GM12864 (cell line): Measurements from ENCODE around the gene RAB24.

Source experiments
- DNase-seq: peaks from one replicate; pipeline ENCODE4 v3.0.0-alpha.2; 2011; ENCODE audit warnings: low read depth
- H3K4me3 ChIP-seq: 2 replicates; pipeline ENCODE4 v1.5.1; 2011; ENCODE audit warnings: mild to moderate bottlenecking, low read depth, low read length, control low read depth
- CTCF ChIP-seq: IDR thresholded peaks from 2 replicates; pipeline ENCODE4 v1.5.1; 2011; ENCODE audit warnings: low read depth, mild to moderate bottlenecking, moderate library complexity, low read length, control low read depth, inconsistent platforms; ENCODE audit errors: missing control alignments

RAB24 gene

DNA sequence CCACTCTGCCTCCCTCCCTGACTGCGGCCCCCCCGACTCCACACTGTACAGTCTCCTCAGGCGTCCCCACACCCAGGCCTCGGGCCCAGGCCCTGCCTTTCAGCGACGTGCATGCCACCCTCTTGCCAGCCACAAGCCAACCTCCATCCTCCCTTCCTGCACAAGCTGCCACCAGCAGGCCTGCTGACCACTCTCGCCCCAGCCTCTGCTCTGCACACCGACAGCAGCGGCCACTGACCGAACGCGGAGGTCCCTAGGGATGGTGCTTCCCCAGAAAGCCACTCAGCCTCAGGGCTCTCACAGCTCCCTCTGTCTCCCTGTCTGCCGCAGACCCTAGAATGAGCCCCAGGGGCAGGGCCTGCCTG is 29.4 kb upstream of the RAB24 start:
- DNase-seq, result no peak
- TF ChIP-seq CTCF, result no peak
- no peak overlapping the region for H3K4me3 ChIP-seq

- DNase-seq, result no peak
Measured at GRCh38 chr5:177332031-177332895, 28.7 kb upstream of the RAB24 start.

GRCh38 chr5:177330991-177331842 is 27.7 kb upstream of the RAB24 start:
- no peak for TF ChIP-seq CTCF
- DNase-seq, result no peak
- no peak overlapping the region for H3K4me3 ChIP-seq

More at GRCh38 chr5:177332031-177332895, 28.7 kb upstream of the RAB24 start:
- no peak for TF ChIP-seq CTCF
- no peak overlapping the region for H3K4me3 ChIP-seq

DNA sequence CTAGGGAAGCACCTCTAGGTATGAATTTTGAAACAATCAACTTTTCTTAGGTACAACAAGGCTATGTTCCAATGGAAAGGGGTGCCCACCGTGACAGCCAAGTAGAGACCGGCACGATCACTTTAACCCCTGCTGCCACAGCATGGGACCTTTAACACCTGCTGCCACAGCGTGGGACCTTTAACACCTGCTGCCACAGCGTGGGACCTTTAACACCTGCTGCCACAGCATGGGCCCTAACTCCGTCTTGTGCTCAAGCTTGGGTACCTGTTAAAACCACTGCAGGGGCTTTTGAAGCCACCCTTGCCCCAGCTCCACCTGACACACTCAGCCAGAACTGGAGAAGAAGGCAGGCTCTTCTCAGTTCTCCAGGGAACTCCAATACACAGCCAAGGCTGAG is 26.4 kb upstream of the RAB24 start:
- no peak overlapping the region for H3K4me3 ChIP-seq
- DNase-seq, result no peak
- no peak for TF ChIP-seq CTCF

DNA sequence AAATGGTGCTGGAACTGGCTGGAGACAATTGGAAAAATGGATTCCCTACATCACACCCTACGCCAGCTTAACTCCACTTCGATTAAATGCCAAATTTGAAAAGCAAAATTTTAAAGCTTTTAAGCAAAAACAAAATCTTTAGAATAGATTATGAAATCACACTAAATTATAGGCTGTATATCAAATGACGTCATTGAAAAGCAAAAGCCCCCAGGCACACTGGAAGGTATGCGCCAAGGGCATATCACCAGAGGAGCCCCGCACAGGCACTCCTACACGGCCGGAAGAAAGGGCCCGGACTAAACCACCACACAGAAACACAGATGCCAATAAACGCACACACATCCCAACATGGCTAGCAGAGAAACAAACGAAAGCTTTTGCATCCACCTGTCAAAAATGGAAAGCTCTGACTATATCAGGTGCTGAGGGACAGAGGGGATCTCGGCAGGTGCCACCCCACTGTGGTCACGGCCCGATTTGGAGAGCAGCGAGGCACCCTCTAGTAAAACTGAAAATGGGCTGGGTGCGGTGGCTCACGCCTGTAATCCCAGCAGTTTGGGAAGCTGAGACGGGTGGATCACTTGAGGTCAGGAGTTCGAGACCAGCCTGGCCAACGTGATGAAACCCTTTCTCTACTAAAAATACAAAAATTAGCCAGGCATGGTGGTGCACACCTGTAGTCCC is 25.2 kb upstream of the RAB24 start:
- no peak for DNase-seq
- H3K4me3 ChIP-seq, result no peak overlapping the region
- TF ChIP-seq CTCF, result no peak

DNA sequence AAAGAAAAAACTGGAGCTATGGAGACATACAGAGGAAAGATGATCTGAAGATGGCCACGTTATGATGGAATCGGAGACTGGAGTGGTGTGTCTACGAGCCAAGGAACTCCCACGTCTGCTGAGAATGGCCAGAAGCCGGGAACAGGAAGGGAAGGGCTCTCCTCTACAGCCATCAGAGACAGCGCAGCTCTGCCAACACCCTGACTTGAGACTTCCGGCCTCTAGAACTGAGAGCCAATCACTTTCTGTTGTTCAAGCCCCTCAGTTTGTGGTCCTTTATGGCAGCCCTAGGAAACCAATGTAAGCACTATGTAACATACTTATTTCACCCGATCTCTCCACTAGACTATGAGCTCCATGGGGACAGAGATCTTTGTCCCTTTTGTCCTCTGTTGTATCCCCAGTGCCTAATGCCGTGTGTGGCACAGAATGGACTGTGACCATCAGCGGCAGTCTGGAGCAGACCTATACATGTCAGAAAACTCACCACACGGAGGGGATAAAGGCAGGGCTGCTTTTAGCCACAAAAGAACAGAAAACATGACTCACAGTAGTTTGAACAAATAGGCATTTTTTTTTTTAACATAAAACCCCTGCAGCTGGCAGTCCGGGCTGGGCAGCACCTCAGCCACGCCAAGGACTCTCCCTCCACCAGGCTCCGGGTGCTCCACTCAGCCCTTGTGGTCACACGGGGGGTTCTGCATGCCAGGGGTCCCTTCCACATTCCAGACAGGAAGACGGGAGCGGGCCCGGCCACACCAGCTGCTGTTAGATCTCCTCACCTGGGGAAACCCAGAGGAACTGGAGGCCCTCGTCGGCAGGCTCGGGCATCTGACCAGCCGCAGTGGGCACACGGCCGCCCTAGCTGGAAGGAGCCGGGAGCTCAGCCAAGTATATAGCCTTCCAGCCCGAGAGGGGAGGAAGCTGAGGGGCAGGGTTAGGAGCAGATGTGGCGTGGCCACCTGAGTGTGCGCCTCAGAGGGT is 24.3 kb upstream of the RAB24 start:
- no peak for DNase-seq

More for the DNA sequence above, 24.3 kb upstream of the RAB24 start:
- TF ChIP-seq CTCF, result no peak
- H3K4me3 ChIP-seq, result no peak overlapping the region
